Measurements from ENCODE around the gene CUEDC2.

GRCh38 chr10:102424916-102425315 lies 7.5 kb downstream of the CUEDC2 start:
- TF ChIP-seq CTCF (IDR thresholded peaks at IDR 0.05; ENCODE audit: low read depth, low read length, poor library complexity, severe bottlenecking): no peak
- no peak for TF ChIP-seq EZH2phosphoT487 (IDR thresholded peaks at IDR 0.05; ENCODE audit: borderline replicate concordance, low read length)

All from DOHH2 (cell line).